Measurements from ENCODE around the gene C16orf46. TPM values are rescaled to one million over a fixed set of nuclear protein-coding genes. Genes with fewer than 3 reads are reported as not detected.

The C16orf46 gene
- total and polyA plus RNA-seq, 9 of the 15 experiments (the other 6 are each of a cell fraction or from before 2014, with no cell fraction given) = 0.10 to 0.98 (median 0.41) TPM; not detected in 1

GRCh38 chr16:81096715-81097208, 19.7 kb upstream of the C16orf46 start (continued):
- TF ChIP-seq ZBTB11 (CRISPR knock-in tag; IDR thresholded peaks at IDR 0.05) (0 out of 6 replicates have a peak, but pooled peaks of 1 of the 3 experiments have one; percentile 4), ZBTB26 (CRISPR knock-in tag; IDR thresholded peaks at IDR 0.05) (no peak), HDAC1 (IDR thresholded peaks at IDR 0.05) (peak in 1 of 2 experiments; percentile 62; a peak in 2 of 4 replicates), CEBPB (tag; IDR thresholded peaks at IDR 0.05) (0 out of 2 replicates have a peak, but pooled peaks have one; percentile 7), ZNF217 (CRISPR knock-in tag; IDR thresholded peaks at IDR 0.05) (no peak), SRF (CRISPR knock-in tag; IDR thresholded peaks at IDR 0.05) (peak; percentile 65 to 93; a peak in 3 of 4 replicates), SAFB (IDR thresholded peaks at IDR 0.05; ENCODE audit: borderline replicate concordance, low read depth, low read length) (no peak), SMAD3 (CRISPR knock-in tag; conservative IDR thresholded peaks at IDR 0.05) (no peak), NCOA2 (IDR thresholded peaks at IDR 0.05; ENCODE audit: partially characterized antibody in 2 of 2) (no peak), SRSF7 (optimal IDR thresholded peaks at IDR 0.05; ENCODE audit: low read depth, low read length) (no peak), STAT5A (IDR thresholded peaks at IDR 0.05; ENCODE audit: borderline replicate concordance, low read length) (no peak), NR2C2 (CRISPR knock-in tag; IDR thresholded peaks at IDR 0.05) (no peak), NR2C2 (tag; IDR thresholded peaks at IDR 0.05) (0 out of 2 replicates have a peak, but pooled peaks have one; percentile 5), MCM5 (IDR thresholded peaks at IDR 0.05; ENCODE audit: low read depth) (no peak), ZNF277 (CRISPR knock-in tag; IDR thresholded peaks at IDR 0.05; ENCODE audit: borderline replicate concordance) (no peak), SREBF2 (CRISPR knock-in tag; IDR thresholded peaks at IDR 0.05) (0 out of 2 replicates have a peak, but pooled peaks have one; percentile 45)
- TF ChIP-seq, protein P1, sequence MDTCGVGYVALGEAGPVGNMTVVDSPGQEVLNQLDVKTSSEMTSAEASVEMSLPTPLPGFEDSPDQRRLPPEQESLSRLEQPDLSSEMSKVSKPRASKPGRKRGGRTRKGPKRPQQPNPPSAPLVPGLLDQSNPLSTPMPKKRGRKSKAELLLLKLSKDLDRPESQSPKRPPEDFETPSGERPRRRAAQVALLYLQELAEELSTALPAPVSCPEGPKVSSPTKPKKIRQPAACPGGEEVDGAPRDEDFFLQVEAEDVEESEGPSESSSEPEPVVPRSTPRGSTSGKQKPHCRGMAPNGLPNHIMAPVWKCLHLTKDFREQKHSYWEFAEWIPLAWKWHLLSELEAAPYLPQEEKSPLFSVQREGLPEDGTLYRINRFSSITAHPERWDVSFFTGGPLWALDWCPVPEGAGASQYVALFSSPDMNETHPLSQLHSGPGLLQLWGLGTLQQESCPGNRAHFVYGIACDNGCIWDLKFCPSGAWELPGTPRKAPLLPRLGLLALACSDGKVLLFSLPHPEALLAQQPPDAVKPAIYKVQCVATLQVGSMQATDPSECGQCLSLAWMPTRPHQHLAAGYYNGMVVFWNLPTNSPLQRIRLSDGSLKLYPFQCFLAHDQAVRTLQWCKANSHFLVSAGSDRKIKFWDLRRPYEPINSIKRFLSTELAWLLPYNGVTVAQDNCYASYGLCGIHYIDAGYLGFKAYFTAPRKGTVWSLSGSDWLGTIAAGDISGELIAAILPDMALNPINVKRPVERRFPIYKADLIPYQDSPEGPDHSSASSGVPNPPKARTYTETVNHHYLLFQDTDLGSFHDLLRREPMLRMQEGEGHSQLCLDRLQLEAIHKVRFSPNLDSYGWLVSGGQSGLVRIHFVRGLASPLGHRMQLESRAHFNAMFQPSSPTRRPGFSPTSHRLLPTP (IDR thresholded peaks at IDR 0.05; ENCODE audit: borderline replicate concordance, extremely low read depth, insufficient read length) = no peak
